ENCODE data around the gene LAMC2. TPM values are rescaled to one million over a fixed set of nuclear protein-coding genes. Genes with fewer than 3 reads are reported as not detected.
A peak's percentile ranks its signal among the peaks of the same experiment; 100 is the strongest.

LAMC2 gene
- total and polyA plus RNA-seq, 7 donors, result 2.6 to 24.0 (median 4.2) TPM

DNA sequence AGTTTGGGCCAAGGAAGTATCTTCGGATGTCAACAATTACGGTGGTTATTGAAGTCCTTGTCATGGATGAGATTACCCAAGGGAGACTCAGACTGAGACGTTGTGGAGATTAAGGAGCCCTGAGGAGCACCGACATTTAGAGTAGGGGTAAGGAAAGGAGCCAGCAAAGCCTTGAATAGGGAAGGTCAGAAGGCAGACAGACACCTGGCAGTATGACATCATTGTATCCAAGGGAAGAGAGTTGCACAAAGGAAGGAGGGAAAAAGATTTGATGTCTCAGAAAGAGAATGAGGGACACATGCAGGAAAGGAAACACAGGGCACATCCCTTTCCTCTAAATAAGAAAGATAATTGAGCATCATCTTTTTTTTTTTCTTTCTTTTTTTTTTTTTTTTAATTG lies 11.7 kb downstream of the LAMC2 start:
- intact Hi-C loops (cut with DNase I), result no loop called here
- Histone ChIP-seq H3K4me3 (no peak overlapping the region), H3K27ac (peak overlapping the region; percentile 25 to 83 (median 68)), H3K27me3 (no peaks in the 10 kb centered on the region), H3K9me3 (no peaks in the 10 kb centered on the region), H3K4me1 (peaks cover 0 to 7% (median 2%) of the 10 kb centered on the region in 4 donors), H3K36me3 (no peaks in the 10 kb centered on the region)
- no peak for DNase-seq
- WGBS, 2 donors, result 91 to 92% methylated on average over 4 of the region's 4 CpGs
- TF ChIP-seq EP300 (IDR thresholded peaks at IDR 0.05) (no peak), POLR2A (IDR thresholded peaks at IDR 0.05) (no peak), POLR2AphosphoS5 (IDR thresholded peaks at IDR 0.05) (no peak)
- TF ChIP-seq, protein P1, sequence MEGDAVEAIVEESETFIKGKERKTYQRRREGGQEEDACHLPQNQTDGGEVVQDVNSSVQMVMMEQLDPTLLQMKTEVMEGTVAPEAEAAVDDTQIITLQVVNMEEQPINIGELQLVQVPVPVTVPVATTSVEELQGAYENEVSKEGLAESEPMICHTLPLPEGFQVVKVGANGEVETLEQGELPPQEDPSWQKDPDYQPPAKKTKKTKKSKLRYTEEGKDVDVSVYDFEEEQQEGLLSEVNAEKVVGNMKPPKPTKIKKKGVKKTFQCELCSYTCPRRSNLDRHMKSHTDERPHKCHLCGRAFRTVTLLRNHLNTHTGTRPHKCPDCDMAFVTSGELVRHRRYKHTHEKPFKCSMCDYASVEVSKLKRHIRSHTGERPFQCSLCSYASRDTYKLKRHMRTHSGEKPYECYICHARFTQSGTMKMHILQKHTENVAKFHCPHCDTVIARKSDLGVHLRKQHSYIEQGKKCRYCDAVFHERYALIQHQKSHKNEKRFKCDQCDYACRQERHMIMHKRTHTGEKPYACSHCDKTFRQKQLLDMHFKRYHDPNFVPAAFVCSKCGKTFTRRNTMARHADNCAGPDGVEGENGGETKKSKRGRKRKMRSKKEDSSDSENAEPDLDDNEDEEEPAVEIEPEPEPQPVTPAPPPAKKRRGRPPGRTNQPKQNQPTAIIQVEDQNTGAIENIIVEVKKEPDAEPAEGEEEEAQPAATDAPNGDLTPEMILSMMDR (IDR thresholded peaks at IDR 0.05), result no peak

DNA sequence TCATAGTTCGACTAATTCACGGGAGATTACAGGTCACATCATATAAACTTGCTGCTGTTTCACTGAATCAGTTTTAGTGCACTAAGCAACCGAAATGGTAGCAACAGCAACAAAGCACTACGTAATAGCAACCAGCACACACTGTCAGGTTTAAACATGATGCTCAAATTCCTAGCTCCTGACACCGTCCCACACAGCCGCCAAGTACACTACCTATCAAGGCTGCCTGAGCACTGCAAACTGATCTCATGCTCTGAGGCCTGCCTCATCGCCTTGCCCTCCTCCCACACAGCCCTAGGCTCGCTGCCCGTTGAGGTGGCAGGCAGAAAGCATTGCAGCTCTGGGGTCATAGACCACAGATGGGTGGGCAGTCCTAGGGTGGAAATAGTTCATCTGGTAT lies 12.4 kb downstream of the LAMC2 start:
- Histone ChIP-seq H3K4me3 (no peak overlapping the region), H3K27me3 (no peaks in the 10 kb centered on the region), H3K9me3 (no peaks in the 10 kb centered on the region), H3K4me1 (peaks cover 0 to 7% (median 2%) of the 10 kb centered on the region in 4 donors), H3K36me3 (no peaks in the 10 kb centered on the region), H3K27ac (peak overlapping the region; percentile 25 to 83 (median 68))
- peak; percentile 88 for DNase-seq
- WGBS, 2 donors, result 83 to 87% methylated on average over 9 of the region's 9 CpGs
- intact Hi-C loops (cut with DNase I), result no loop called here
- TF ChIP-seq, protein P1 (IDR thresholded peaks at IDR 0.05), result no peak
- TF ChIP-seq POLR2A (IDR thresholded peaks at IDR 0.05) (no peak), POLR2AphosphoS5 (IDR thresholded peaks at IDR 0.05) (peak in 3 of 4 donors; percentile 32 to 87 (median 58)), EP300 (IDR thresholded peaks at IDR 0.05) (peak in 2 of 4 donors; percentile 74 to 93)

DNA sequence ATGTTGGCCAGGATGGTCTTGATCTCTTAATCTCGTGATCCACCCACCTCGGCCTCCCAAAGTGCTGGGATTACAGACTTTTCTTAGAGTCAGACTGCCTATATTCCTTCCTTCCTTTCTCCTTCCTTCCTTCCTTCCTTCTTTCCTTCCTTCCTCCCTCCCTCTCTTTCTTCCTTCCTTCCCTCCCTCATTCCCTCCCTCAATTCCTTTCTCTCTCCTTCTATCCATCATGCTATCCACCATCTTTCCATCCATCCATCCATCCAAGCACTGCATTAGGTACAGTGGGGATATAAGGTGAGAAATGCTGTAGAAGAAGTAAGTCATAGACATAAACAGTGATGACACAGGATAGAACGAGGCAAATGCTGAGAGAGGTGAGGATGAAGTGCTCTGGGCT lies 13.2 kb downstream of the LAMC2 start:
- Histone ChIP-seq H3K4me3 (no peak overlapping the region), H3K27me3 (no peaks in the 10 kb centered on the region), H3K4me1 (peaks cover 0 to 7% (median 2%) of the 10 kb centered on the region in 4 donors), H3K27ac (peak overlapping the region in 2 of 4 donors; percentile 78 to 83), H3K36me3 (no peaks in the 10 kb centered on the region), H3K9me3 (no peaks in the 10 kb centered on the region)
- WGBS, 2 donors, result 90 to 92% methylated on average over 3 of the region's 3 CpGs
- intact Hi-C loops (cut with DNase I), result no loop called here
- DNase-seq, result no peak
- TF ChIP-seq POLR2AphosphoS5 (IDR thresholded peaks at IDR 0.05), result no peak
- TF ChIP-seq EP300 (IDR thresholded peaks at IDR 0.05), result no peak
- TF ChIP-seq, protein P1 (IDR thresholded peaks at IDR 0.05), result no peak
- no peak for TF ChIP-seq POLR2A (IDR thresholded peaks at IDR 0.05)

DNA sequence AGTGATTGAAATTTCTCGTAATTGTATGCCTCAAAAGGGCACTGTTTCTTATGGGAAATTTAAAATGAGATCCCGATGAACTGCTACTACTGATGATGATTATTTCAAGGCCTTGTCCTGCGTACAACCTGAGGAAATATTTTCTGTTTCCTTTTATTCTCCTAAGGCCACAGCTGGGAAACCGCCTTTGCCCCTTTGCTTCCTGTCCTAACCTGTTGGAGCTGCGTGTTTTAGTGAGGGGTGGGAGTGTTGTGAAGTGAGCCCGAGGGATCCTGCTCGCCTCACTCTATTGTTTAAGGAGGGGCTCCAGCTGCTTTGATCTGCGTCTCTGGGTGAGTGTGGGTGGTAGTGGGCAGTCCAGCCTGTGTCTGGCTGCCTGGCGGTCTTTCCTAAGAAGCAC lies 14.4 kb downstream of the LAMC2 start:
- intact Hi-C loops (cut with DNase I), result no loop called here
- no peaks in the 10 kb centered on the region for H3K9me3 ChIP-seq
- WGBS, 2 donors, result 83 to 94% methylated on average over 9 of the region's 9 CpGs
- H3K36me3 ChIP-seq, result no peaks in the 10 kb centered on the region
- no peaks in the 10 kb centered on the region for H3K27me3 ChIP-seq
- TF ChIP-seq, protein P1 (IDR thresholded peaks at IDR 0.05), result no peak
- TF ChIP-seq POLR2A (IDR thresholded peaks at IDR 0.05) (no peak), POLR2AphosphoS5 (IDR thresholded peaks at IDR 0.05) (no peak), EP300 (IDR thresholded peaks at IDR 0.05) (no peak)
- peak overlapping the region in 2 of 4 donors; percentile 4 to 83 for H3K27ac ChIP-seq
- peaks cover 0 to 18% (median 2%) of the 10 kb centered on the region in 4 donors for H3K4me1 ChIP-seq
- no peak for DNase-seq
- H3K4me3 ChIP-seq, result no peak overlapping the region

DNA sequence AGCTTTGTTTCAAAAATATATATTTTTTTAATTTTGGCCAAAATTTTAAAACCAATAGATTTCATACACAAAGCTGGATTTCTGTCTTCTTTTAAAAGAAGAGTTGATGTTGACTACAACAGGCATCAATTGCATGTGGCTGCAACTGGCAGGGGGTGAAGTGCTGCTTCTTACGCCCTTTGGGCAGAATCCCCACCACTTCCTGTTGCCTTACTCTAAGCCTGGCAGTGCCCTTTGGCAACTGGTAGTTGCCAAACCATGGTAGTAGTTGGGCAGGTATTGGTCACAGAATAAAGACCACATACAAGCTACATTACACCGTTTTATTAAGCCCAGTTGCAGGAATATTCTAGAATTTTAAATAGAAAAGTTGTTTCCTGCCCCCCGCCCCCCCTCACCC lies 17.0 kb downstream of the LAMC2 start:
- Histone ChIP-seq H3K27me3 (no peaks in the 10 kb centered on the region), H3K4me3 (no peak overlapping the region), H3K36me3 (no peaks in the 10 kb centered on the region), H3K4me1 (peaks cover 0 to 23% (median 2%) of the 10 kb centered on the region in 4 donors), H3K27ac (no peak overlapping the region), H3K9me3 (no peaks in the 10 kb centered on the region)
- DNase-seq, result no peak
- WGBS, 2 donors, result 58 to 77% methylated on average over 3 of the region's 3 CpGs
- intact Hi-C loops (cut with DNase I), result no loop called here
- no peak for TF ChIP-seq POLR2AphosphoS5 (IDR thresholded peaks at IDR 0.05)
- TF ChIP-seq, protein P1 (IDR thresholded peaks at IDR 0.05), result no peak
- no peak for TF ChIP-seq POLR2A (IDR thresholded peaks at IDR 0.05)
